Duodenal mucosa (tissue), 2 donors: ENCODE measurements around the gene TEAD3.

ENCODE experiments used
- H3K27ac ChIP-seq: one replicate; pipeline ENCODE4 v1.7.0; 2013; ENCODE audit warnings: low read depth, low read length
- H3K27me3 ChIP-seq, 2 donors: one replicate each; pipeline ENCODE4 v1.7.0; 2013; ENCODE audit warnings: low read length in 2 of 2, control low read depth in 1 of 2; ENCODE audit not compliant: insufficient read depth in 2 of 2, control insufficient read depth in 1 of 2
- H3K36me3 ChIP-seq, 2 donors: one replicate each; pipeline ENCODE4 v1.7.0; 2013; ENCODE audit warnings: low read length in 2 of 2, control low read depth in 1 of 2; ENCODE audit not compliant: insufficient read depth in 2 of 2, control insufficient read depth in 1 of 2
- H3K4me1 ChIP-seq, 2 donors: one replicate each; pipeline ENCODE4 v1.7.0; 2013; ENCODE audit warnings: low read length in 2 of 2, control low read depth in 1 of 2; ENCODE audit not compliant: insufficient read depth in 2 of 2, control insufficient read depth in 1 of 2
- H3K4me3 ChIP-seq, 2 donors: one replicate each; pipeline ENCODE4 v1.7.0; 2013; ENCODE audit warnings: low read length in 2 of 2, low read depth in 1 of 2
- H3K9ac ChIP-seq, 2 donors: one replicate each; pipeline ENCODE4 v1.7.0; 2013; ENCODE audit warnings: low read length in 2 of 2, low read depth in 1 of 2
- H3K9me3 ChIP-seq, 2 donors: one replicate each; pipeline ENCODE4 v1.7.0; 2013; ENCODE audit warnings: low read length in 2 of 2, control low read depth in 1 of 2; ENCODE audit not compliant: control insufficient read depth in 1 of 2

The TEAD3 gene

GRCh38 chr6:35514587-35514986 lies 17.7 kb upstream of the TEAD3 start:
- Histone ChIP-seq H3K4me3 (no peak overlapping the region), H3K9ac (no peak overlapping the region), H3K9me3 (no peaks in the 10 kb centered on the region)

DNA sequence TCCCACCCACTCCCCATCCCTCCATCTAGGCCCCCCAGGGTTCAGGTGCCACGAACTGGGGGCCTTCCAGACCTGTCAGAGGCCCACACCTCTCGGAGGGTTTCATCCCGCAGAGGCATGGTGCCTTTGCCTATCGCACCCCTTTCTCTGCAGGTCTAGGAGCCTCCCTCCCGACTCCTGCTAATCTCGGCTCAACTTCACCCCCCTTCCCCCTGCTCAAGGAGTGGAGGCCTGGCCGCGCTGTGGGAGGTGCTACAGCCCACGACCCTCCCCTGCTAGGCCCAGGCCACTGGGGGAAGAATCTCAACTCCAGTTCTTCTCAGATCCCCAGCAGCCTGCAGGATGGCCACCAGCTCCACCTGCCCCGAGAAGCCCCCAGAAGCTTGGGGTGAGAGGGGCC lies 15.9 kb upstream of the TEAD3 start, which contains the start of gene TULP1:
Gene TULP1, minus strand, starts transcription at position 157 of the 400 bp plus-strand sequence. Its CDS starts 38 bp downstream, at position 119.
- Histone ChIP-seq H3K27ac (no peak within 1 kb of the TSS), H3K27me3 (peaks cover 3 to 6% of the 10 kb centered on the region in 2 donors), H3K9me3 (no peaks in the 10 kb centered on the region), H3K4me1 (no peaks in the 10 kb centered on the region), H3K4me3 (no peak within 1 kb of the TSS), H3K36me3 (no peaks in the 10 kb centered on the region), H3K9ac (no peak within 1 kb of the TSS)

More at GRCh38 chr6:35514587-35514986, 17.7 kb upstream of the TEAD3 start:
- Histone ChIP-seq H3K27ac (no peak overlapping the region), H3K4me1 (no peaks in the 10 kb centered on the region), H3K27me3 (peaks cover 3 to 6% of the 10 kb centered on the region in 2 donors), H3K36me3 (no peaks in the 10 kb centered on the region)

DNA sequence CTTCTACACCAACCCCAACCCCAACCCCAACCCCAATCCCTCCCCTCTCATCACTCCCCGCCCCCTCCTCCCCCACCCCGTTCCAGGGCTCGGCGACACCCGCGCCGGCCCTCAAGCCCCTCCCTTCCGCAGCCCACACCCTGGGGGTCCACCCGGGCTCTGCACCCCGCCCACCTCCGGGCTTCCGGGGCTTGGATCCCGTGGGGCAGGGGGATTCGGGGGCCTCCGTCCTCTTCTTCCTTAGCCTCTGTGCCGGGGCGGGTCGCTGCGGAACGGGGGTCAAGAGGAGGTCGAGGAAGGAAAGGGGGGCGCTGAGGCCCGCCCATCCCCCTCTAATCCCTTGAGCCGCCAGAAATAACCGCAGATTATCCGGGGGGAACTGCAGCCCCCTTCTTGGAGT lies 15.1 kb upstream of the TEAD3 start:
- Histone ChIP-seq H3K9ac (no peak overlapping the region), H3K27ac (no peak overlapping the region), H3K27me3 (peaks cover 3 to 6% of the 10 kb centered on the region in 2 donors), H3K9me3 (no peaks in the 10 kb centered on the region), H3K4me1 (no peaks in the 10 kb centered on the region), H3K36me3 (no peaks in the 10 kb centered on the region), H3K4me3 (no peak overlapping the region)

- Histone ChIP-seq H3K9ac (no peak overlapping the region), H3K4me1 (no peaks in the 10 kb centered on the region), H3K9me3 (no peaks in the 10 kb centered on the region), H3K27ac (no peak overlapping the region), H3K4me3 (no peak overlapping the region), H3K27me3 (peaks cover 6 to 7% of the 10 kb centered on the region in 2 donors), H3K36me3 (no peaks in the 10 kb centered on the region)
Measured at GRCh38 chr6:35511562-35511941, 14.7 kb upstream of the TEAD3 start.

- Histone ChIP-seq H3K36me3 (no peaks in the 10 kb centered on the region), H3K9ac (no peak overlapping the region), H3K27me3 (peaks cover 6 to 11% of the 10 kb centered on the region in 2 donors), H3K27ac (no peak overlapping the region), H3K4me3 (no peak overlapping the region), H3K9me3 (no peaks in the 10 kb centered on the region), H3K4me1 (no peaks in the 10 kb centered on the region)
Measured at GRCh38 chr6:35510916-35511561, 14.2 kb upstream of the TEAD3 start.

- no peak overlapping the region for H3K27ac ChIP-seq
- no peak overlapping the region for H3K4me3 ChIP-seq
- H3K27me3 ChIP-seq: peaks cover 6 to 17% of the 10 kb centered on the region in 2 donors
- no peak overlapping the region for H3K9ac ChIP-seq
- H3K9me3 ChIP-seq: no peaks in the 10 kb centered on the region
- no peaks in the 10 kb centered on the region for H3K4me1 ChIP-seq
- no peaks in the 10 kb centered on the region for H3K36me3 ChIP-seq
Measured at GRCh38 chr6:35508542-35508941, 11.7 kb upstream of the TEAD3 start.

GRCh38 chr6:35508027-35508426 lies 11.1 kb upstream of the TEAD3 start:
- H3K27me3 ChIP-seq: peaks cover 6 to 19% of the 10 kb centered on the region in 2 donors
- no peaks in the 10 kb centered on the region for H3K9me3 ChIP-seq
- H3K36me3 ChIP-seq: no peaks in the 10 kb centered on the region
- no peak overlapping the region for H3K4me3 ChIP-seq
- H3K27ac ChIP-seq: no peak overlapping the region
- no peak overlapping the region for H3K9ac ChIP-seq
- no peaks in the 10 kb centered on the region for H3K4me1 ChIP-seq

GRCh38 chr6:35507221-35507620 lies 10.3 kb upstream of the TEAD3 start:
- Histone ChIP-seq H3K4me3 (no peak overlapping the region), H3K9ac (no peak overlapping the region), H3K27ac (no peak overlapping the region), H3K9me3 (no peaks in the 10 kb centered on the region), H3K36me3 (no peaks in the 10 kb centered on the region), H3K4me1 (no peaks in the 10 kb centered on the region), H3K27me3 (peaks cover 6 to 19% of the 10 kb centered on the region in 2 donors)

DNA sequence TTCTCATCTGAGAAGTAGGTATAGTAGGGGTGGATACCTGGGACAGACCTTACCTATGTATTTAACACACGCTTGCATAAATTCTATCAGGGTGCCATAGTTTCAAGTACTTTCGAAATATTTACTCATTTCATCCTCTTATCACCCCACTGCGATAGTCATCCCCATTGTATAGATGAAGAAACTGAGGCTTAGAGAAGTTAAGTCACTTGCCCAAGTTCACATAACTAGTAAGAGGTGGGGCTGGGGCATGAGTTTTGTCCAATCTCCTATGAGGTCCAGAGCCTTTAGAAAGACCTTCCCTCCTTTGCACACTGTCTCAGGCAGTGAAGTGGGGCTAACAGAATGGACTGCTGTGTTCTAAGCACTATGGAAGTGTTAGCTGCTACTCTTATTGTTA lies 9.7 kb upstream of the TEAD3 start:
- H3K4me1 ChIP-seq: no peaks in the 10 kb centered on the region
- peaks cover 6 to 19% of the 10 kb centered on the region in 2 donors for H3K27me3 ChIP-seq
- no peaks in the 10 kb centered on the region for H3K9me3 ChIP-seq
- no peak overlapping the region for H3K9ac ChIP-seq
- H3K27ac ChIP-seq: no peak overlapping the region
- H3K36me3 ChIP-seq: no peaks in the 10 kb centered on the region
- no peak overlapping the region for H3K4me3 ChIP-seq

- no peak overlapping the region for H3K4me3 ChIP-seq
- no peaks in the 10 kb centered on the region for H3K36me3 ChIP-seq
- H3K9ac ChIP-seq: no peak overlapping the region
- no peaks in the 10 kb centered on the region for H3K4me1 ChIP-seq
- H3K9me3 ChIP-seq: no peaks in the 10 kb centered on the region
- peaks cover 1 to 17% of the 10 kb centered on the region in 2 donors for H3K27me3 ChIP-seq
- no peak overlapping the region for H3K27ac ChIP-seq
Measured at GRCh38 chr6:35505999-35506412, 9.1 kb upstream of the TEAD3 start.
